DMS 273 (cell line): Measurements from ENCODE around the gene CAPN13.

Source experiments
- DNase-seq: peaks from one replicate; lab custom pipeline; 2025; ENCODE audit not compliant: unreplicated experiment; lab: John Stamatoyannopoulos, UW

CAPN13 gene, protein sequence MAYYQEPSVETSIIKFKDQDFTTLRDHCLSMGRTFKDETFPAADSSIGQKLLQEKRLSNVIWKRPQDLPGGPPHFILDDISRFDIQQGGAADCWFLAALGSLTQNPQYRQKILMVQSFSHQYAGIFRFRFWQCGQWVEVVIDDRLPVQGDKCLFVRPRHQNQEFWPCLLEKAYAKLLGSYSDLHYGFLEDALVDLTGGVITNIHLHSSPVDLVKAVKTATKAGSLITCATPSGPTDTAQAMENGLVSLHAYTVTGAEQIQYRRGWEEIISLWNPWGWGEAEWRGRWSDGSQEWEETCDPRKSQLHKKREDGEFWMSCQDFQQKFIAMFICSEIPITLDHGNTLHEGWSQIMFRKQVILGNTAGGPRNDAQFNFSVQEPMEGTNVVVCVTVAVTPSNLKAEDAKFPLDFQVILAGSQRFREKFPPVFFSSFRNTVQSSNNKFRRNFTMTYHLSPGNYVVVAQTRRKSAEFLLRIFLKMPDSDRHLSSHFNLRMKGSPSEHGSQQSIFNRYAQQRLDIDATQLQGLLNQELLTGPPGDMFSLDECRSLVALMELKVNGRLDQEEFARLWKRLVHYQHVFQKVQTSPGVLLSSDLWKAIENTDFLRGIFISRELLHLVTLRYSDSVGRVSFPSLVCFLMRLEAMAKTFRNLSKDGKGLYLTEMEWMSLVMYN

GRCh38 chr2:30807249-30807648 lies at the start of gene CAPN13:
CAPN13 (minus strand) TSS chr2:30807446; CDS start chr2:30787325, 20,121 bp downstream.
- no peak for DNase-seq

DNA sequence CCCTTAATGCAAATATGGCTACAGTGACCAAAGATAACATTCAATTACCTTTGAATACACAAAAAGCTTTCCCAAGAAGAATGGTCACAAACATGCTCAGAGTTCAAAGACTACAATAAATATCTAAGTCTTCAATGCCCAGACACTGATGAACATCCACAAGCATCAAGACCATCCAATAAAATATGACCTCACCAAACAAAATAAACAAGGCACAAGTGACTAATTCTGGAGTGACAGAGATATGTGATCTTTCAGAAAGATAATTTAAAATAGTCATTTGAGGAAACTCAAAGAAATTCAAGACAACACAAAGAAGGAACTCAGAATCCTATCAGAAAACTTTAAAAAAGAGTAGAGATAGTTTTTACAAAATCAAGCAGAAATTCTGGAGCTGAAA lies 40.6 kb upstream of the CAPN13 start:
- DNase-seq = no peak

- DNase-seq = no peak
These were observed 40.1 kb upstream of the CAPN13 start for GRCh38 chr2:30847329-30847728.

DNA sequence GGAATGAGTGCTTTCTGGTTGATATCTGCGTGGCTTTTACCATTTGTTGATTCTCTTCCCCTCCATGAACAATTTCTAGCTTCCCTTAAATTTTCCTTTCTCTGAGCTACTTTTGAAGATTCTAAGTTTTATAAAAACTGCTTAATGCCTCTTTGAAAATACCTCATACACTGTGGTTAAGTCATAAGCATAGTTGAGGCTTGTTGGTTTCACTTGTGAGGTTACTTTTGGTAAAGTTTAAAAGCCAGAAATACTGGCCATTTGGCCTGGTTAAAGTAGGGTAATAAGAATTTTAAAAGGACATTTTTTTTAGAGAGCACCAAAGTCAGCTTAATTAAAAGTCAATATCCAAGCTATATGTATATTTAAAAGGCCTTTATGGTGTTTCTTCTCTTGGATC lies 21.3 kb upstream of the CAPN13 start:
- DNase-seq = no peak

DNA sequence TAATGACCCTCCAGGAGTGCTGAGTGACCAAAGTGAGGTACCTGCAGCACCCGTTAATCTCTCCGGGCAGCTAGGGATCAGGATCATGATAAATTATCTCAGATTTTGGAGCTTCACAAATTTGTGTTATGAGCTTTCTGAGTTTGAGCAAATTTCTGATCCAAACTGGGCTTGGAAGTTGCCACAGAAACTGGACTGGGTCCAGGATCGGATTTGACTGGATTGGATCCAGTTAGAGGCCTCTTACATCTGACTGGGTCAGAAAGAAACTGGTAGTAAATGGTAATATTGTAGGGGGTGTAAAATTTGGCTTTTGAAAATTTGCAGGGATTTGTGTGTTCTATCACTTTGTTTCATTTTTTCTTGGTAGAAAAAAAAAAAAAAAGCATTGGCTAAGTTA lies 19.7 kb upstream of the CAPN13 start:
- DNase-seq = no peak

- no peak for DNase-seq
These were observed 19.2 kb upstream of the CAPN13 start for GRCh38 chr2:30826481-30826880.

- DNase-seq = no peak
These were observed 16.2 kb upstream of the CAPN13 start for GRCh38 chr2:30823452-30823851.

- DNase-seq = no peak
These were observed 14.7 kb upstream of the CAPN13 start for GRCh38 chr2:30821960-30822359.

GRCh38 chr2:30820381-30821055 lies 13.3 kb upstream of the CAPN13 start:
- no peak for DNase-seq

GRCh38 chr2:30809938-30810337 lies 2.7 kb upstream of the CAPN13 start:
- no peak for DNase-seq

DNA sequence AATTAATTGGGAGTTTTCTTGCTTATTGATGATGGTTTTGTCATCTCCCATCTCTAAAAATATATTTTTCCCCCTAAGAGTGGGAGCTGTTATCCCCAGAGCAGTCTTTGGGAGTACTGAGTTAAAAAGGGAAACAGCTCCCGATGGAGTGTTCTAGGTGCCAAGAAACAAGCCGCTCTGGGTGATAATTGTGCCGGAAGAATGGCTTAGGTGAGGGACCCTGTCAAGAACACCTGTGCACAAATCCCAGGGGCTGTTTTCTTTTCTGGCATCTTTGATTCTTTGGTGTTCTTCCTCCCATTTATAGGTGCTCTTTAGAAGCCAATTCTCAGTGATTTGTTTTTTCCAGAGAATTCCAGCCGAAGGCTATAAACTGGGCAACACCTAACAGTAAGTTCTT lies 1.4 kb upstream of the CAPN13 start:
- DNase-seq = no peak

DNA sequence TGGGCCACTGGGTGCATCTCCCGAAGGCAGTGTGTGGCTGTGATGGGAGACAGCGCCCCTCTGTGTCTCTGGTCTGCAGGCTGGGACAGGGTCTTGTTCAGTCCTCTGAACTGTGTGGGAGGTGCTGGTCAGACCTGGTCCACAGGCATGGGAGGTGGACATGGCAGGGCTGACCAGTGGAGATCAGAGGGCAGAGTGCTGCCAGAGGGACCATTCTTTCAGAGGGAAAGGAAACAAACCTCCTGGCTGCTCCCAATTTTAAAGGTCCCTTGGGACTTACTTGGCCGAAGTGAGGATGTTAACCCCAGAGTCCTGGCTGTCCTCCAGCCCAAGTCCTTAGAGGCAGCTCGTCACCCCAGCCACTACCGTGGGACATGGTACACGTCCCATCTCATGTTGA lies 4.0 kb downstream of the CAPN13 start:
- DNase-seq = peak; percentile 5

- no peak for DNase-seq
These were observed 4.6 kb downstream of the CAPN13 start for GRCh38 chr2:30802611-30803010.

GRCh38 chr2:30801821-30802455 lies 5.3 kb downstream of the CAPN13 start:
- DNase-seq = no peak

DNA sequence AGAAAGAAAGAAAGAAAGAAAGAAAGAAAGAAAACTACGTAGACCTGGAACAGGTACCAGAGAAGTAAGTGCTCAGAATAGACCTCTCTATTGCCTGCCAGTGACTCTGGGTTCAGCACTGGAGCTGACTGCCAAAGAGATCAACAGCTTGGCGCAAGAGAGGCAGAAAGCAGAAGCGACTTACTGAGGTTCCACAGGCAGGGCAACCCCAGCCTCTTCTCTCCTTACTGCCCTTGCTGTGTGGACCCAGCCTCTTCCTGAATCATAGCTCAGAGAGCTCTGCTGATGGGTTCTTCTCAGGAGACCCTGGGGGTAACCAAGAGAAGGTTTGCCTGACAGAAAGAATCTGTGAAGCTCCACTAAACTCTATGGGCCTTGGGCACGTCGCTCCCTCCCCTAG lies 7.1 kb downstream of the CAPN13 start:
- no peak for DNase-seq

GRCh38 chr2:30799366-30799765 lies 7.9 kb downstream of the CAPN13 start:
- no peak for DNase-seq

DNA sequence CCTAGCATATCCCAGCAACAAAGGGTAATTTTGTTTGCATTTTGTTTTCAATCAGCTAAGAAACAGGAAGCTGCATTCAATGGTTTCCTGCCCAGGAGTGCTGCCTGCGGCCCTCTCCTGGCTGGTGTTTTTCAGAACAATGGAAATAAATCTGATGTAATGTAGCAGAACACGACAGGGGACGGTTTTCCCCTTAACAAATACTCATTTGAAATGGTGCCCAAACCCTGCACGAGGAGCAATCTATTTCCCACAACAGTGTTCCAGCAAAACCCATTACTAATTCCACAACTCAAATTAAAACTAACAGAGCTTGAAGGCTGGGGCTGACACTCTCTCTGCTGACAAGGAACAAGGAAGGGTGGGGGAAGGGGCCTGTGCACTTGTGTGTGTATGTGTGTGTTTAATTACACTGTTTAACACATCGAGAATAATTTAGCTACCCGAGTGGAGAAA lies 8.7 kb downstream of the CAPN13 start:
- no peak for DNase-seq

DNA sequence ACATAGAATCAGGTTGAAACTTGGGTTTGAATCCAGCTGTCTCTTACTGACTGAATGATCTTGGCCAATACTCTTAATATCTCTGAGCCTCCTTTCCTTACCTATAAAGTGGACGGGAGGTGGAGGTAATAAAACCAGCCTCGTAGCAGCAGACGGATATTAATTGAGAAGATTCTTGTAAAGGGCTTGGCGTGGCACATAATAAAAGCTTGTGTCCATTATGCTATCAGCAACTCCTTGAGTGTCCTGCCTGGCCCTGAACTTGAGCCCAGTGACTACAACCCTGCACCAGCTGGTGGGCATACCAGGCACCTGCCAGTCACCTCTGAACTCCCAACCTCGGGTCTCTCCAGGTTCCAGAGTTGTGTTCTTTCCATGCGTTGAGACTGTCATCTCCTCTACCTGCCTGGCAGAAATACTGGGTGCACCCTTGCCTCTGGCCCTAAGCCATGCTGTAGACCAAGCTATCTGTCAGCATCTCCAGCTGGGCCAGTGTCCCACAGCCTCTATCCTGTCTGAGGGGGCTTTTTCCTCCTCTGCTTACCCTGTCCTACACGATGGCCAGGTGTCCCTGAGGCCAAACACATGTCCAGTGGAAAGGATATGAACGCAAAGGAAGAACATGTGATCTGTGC lies 9.7 kb downstream of the CAPN13 start:
- DNase-seq = no peak

DNA sequence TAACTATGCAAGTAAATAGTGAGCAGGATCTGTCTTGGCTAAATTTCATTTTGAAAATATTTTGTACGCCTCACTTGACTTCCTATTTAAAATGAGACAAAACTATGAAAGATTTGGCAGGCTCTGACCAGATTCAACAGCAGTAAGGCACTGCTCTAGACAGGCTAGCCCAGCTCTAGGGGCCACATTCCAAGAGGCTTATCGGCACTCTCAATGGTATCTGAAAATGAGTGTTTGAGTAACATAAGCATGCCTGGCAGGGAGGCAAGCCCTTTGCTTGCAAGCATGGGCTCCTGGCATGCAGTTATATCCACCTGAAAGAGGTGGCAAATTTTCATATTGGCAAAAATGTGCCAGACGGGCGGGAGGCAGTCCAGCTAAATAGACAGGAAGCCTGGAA lies 10.5 kb downstream of the CAPN13 start:
- DNase-seq = no peak

- DNase-seq = no peak
These were observed 14.7 kb downstream of the CAPN13 start for GRCh38 chr2:30792521-30792920.

DNA sequence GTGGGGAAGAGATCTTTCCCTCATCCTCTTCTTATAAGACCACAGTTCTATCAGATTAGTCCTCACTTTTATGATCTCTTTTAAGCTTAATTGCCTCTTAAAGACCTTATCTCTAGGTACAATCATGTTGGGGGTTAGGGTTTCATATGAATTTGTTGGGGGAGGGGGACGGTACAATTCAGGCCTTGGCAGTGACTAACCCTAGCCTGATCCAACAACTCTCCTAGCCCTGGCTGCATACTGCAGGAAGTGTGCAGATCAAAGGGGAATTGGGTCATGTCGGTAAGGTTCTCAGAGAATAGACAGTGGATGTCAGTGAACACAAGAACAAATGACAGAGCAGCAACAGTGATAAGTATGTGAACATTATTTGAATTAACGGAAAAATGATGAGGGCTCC lies 16.4 kb downstream of the CAPN13 start:
- no peak for DNase-seq
